ENCODE data around the gene RBBP6. TPM values are rescaled to one million over a fixed set of nuclear protein-coding genes. Genes with fewer than 3 reads are reported as not detected.

Gene RBBP6
- polyA plus RNA-seq, 1 of the 3 experiments (the other 2 are of a cell fraction): 15.1 TPM

GRCh38 chr16:24609417-24609739 lies 70.0 kb downstream of the RBBP6 start:
- CTCF ChIA-PET: no interaction called here
- no peak overlapping the region for H2AFZ ChIP-seq (ENCODE audit: low read depth)

GRCh38 chr16:24609740-24610415 lies 70.5 kb downstream of the RBBP6 start:
- Histone ChIP-seq H3K4me2 (no peak overlapping the region), H4K20me1 (ENCODE audit: insufficient read depth) (no peaks in the 10 kb centered on the region), H3K4me3 (ENCODE audit: low read depth in 2 of 2, low read length in 1 of 2) (no peak overlapping the region), H3K27me3 (ENCODE audit: insufficient read depth) (no peaks in the 10 kb centered on the region), H3K9ac (no peak overlapping the region), H2AFZ (ENCODE audit: low read depth) (no peak overlapping the region), H3K36me3 (replicated peaks in 1 of 2; ENCODE audit: control insufficient read depth in 1 of 2, insufficient read depth in 2 of 2, low read length in 1 of 2) (no peaks in the 10 kb centered on the region), H3F3A (replicated peaks; ENCODE audit: insufficient read depth) (no peaks in the 10 kb centered on the region), H3K9me2 (no peaks in the 10 kb centered on the region), H3K79me2 (ENCODE audit: insufficient read depth) (no peaks in the 10 kb centered on the region), H3K27ac (ENCODE audit: low read depth in 2 of 2, low read length in 1 of 2) (no peak overlapping the region), H3K9me3 (no peaks in the 10 kb centered on the region), H3K4me1 (ENCODE audit: control insufficient read depth in 1 of 2, insufficient read depth in 2 of 2, low read depth in 1 of 2, low read length in 1 of 2) (no peaks in the 10 kb centered on the region; a peak in 1 of 4 replicates)
- DNase-seq: peak; percentile 27
- TF ChIP-seq TEAD4 (IDR thresholded peaks at IDR 0.05; ENCODE audit: borderline replicate concordance, insufficient read depth) (no peak), SIN3A (IDR thresholded peaks at IDR 0.05; ENCODE audit: borderline replicate concordance, low read depth, low read length) (no peak), EZH2phosphoT487 (IDR thresholded peaks at IDR 0.05; ENCODE audit: borderline replicate concordance, low read depth) (no peak), REST (IDR thresholded peaks at IDR 0.05; ENCODE audit: low read depth, low read length) (no peak), IRF3 (IDR thresholded peaks at IDR 0.05; ENCODE audit: low read depth, low read length) (no peak), CHD2 (IDR thresholded peaks at IDR 0.05; ENCODE audit: low read length, partially characterized antibody) (no peak), TCF12 (IDR thresholded peaks at IDR 0.05) (no peak), MEF2A (IDR thresholded peaks at IDR 0.05; ENCODE audit: borderline replicate concordance, low read depth) (no peak), MAX (IDR thresholded peaks at IDR 0.05; ENCODE audit: low read depth) (no peak), USF2 (IDR thresholded peaks at IDR 0.05; ENCODE audit: borderline replicate concordance, low read depth, low read length) (no peak), NFIC (IDR thresholded peaks at IDR 0.05; ENCODE audit: borderline replicate concordance) (no peak), ELF1 (IDR thresholded peaks at IDR 0.05) (no peak), FOSL2 (IDR thresholded peaks at IDR 0.05; ENCODE audit: borderline replicate concordance, low read depth) (no peak), RXRA (IDR thresholded peaks at IDR 0.05; ENCODE audit: borderline replicate concordance, low read depth) (no peak), FOXM1 (IDR thresholded peaks at IDR 0.05; ENCODE audit: low read depth) (no peak), TAF1 (IDR thresholded peaks at IDR 0.05; ENCODE audit: borderline replicate concordance, low read depth, low read length) (no peak), NRF1 (IDR thresholded peaks at IDR 0.05; ENCODE audit: low read depth, low read length) (no peak), RAD21 (IDR thresholded peaks at IDR 0.05; ENCODE audit: low read length) (no peak)
- ChIA-PET POLR2A (no interaction called here), CTCF (interaction anchor here (0.6 kb wide), 1 partner anchor 18 kb away, joined by 3 read pairs; no protein-coding TSS in a partner anchor)
- 55% methylated on average over 18 of the region's 22 CpGs for WGBS (ENCODE audit: low lambda C conversion rate)

More at GRCh38 chr16:24609417-24609739, 70.0 kb downstream of the RBBP6 start:
- Histone ChIP-seq H3K27me3 (ENCODE audit: insufficient read depth) (no peaks in the 10 kb centered on the region), H4K20me1 (ENCODE audit: insufficient read depth) (no peaks in the 10 kb centered on the region), H3K79me2 (ENCODE audit: insufficient read depth) (no peaks in the 10 kb centered on the region), H3K27ac (ENCODE audit: low read depth in 2 of 2, low read length in 1 of 2) (no peak overlapping the region), H3K9me3 (no peaks in the 10 kb centered on the region), H3F3A (replicated peaks; ENCODE audit: insufficient read depth) (no peaks in the 10 kb centered on the region), H3K36me3 (replicated peaks in 1 of 2; ENCODE audit: control insufficient read depth in 1 of 2, insufficient read depth in 2 of 2, low read length in 1 of 2) (no peaks in the 10 kb centered on the region), H3K4me2 (no peak overlapping the region), H3K9me2 (no peaks in the 10 kb centered on the region), H3K4me1 (ENCODE audit: control insufficient read depth in 1 of 2, insufficient read depth in 2 of 2, low read depth in 1 of 2, low read length in 1 of 2) (no peaks in the 10 kb centered on the region; a peak in 1 of 4 replicates), H3K9ac (no peak overlapping the region), H3K4me3 (ENCODE audit: low read depth in 2 of 2, low read length in 1 of 2) (no peak overlapping the region)
- POLR2A ChIA-PET: interaction anchor here (0.6 kb wide), 1 partner anchor 81 kb away, joined by 8 read pairs; no protein-coding TSS in a partner anchor
- TF ChIP-seq USF2 (IDR thresholded peaks at IDR 0.05; ENCODE audit: borderline replicate concordance, low read depth, low read length) (no peak), MXI1 (IDR thresholded peaks at IDR 0.05; ENCODE audit: low read depth, low read length) (no peak), FOXJ3 (CRISPR knock-in tag; IDR thresholded peaks at IDR 0.05) (no peak)
- 63% methylated on average over 4 of the region's 4 CpGs for WGBS (ENCODE audit: low lambda C conversion rate)
- DNase-seq: no peak
